ENCODE results near the gene GXYLT2.
"Not testable (repeated sequence)": the region's sequence is repeated elsewhere in the genome, so short reads cannot be mapped to it uniquely, and the experiment has no call there.

Gene GXYLT2

DNA sequence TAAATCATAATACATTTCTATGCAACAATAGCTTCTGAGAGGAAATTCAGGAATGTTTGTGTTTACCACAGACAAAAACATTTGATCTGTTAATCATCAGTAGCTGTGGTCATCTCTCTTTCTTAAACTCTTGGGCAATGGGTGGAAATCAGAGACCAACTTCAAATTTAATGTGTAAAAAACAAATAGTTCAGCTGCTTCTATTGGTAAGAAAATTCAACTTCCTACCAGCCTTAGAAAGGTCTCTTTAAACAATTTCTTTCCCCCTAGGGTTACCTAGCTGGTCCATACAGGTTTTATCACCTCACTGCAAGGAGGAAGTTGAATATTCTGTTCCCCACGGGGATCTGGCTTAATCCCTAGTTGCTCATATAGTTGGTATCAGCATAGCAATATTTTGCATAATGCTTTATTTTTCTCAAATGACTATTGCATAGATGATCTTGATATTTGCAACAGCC lies 88.5 kb downstream of the GXYLT2 start:
- DNase-seq, result peak; percentile 48

DNA sequence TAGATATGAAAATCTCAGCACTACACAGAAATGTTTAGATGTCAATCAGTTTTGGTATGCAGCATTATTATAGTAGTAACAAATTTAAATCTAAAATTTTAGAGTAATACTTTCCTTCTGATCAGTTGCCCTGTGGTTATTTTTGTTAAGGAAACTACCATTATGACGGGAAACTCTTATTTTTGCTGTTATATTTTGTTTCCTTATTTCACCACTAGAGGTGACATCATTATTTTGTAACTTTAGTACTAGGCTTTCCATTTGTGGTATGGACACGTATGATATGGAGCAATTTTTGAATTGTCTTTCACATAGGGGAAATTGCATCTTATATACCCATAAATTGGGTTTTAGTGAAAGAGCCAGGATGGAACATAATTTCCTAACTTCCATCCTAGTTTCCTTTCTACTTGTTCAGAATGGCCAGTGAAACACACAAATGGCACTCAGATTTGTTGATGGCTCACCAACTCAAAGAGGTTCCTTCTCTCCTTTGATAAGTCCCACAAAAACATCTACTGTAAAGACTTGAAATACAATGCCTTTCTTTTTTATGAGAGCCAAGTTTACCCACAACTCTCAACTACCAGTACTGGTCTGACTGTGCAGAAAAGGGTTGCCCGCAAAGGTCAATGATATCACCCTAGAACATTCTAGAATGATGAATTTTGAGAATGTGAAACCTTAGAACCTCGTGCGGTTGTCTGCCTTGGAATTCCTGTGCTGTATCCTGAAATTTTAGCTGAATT lies 89.4 kb downstream of the GXYLT2 start:
- DNase-seq, result peak; percentile 5

DNA sequence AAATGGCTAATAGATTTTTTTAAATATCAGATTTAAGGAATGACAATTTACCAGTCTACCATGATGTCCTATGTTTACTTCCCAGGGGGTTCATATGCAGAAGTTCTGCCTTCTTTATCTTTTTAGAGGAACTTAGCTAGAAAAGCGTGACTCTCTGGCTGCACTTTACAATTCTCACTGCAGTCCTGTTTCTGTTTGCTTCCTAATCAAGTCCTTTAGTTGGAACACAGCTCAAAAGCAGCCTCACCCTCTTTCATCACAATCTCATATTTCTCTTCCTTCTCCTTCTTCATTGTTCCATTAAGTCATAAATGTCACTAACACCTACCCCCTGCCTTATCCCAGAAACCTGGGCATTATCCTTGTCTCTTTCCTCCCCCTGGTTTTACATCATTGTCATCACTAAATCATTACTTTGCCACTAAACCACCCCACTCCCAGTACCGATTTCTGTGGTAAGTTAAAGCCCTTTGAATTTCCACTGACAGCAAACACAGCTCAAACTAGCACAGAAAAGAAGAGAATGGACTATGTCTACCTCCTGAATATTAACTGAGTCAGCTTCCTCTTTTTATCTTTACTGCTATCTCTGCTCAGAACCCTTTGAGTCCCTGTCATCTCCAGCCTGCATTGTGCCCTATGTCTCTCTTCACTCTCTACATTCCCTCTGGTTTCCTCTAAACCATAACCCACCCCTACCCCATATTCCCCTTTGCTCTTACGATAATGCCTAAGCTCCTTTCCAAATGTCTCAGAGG lies 94.9 kb downstream of the GXYLT2 start:
- no peak for DNase-seq

DNA sequence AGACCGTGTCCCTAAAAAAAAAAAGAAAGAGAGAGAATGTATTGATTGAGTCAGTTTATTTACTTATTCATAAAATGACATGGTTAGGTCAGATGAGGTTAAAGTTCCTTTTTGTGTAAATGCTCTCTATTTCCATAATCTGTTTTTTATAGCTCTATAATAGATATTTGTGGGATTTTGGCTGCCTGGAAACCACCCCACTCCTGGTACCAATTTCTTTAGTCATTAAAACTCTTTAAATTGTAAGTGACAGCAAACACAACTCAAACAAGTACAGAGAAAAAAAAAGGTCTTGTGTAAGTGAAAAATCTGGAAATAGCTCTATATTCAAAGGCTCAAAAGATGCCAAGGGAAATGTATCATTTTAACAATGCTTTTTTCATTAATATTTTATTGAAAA lies 97.7 kb downstream of the GXYLT2 start:
- no peak for DNase-seq

DNA sequence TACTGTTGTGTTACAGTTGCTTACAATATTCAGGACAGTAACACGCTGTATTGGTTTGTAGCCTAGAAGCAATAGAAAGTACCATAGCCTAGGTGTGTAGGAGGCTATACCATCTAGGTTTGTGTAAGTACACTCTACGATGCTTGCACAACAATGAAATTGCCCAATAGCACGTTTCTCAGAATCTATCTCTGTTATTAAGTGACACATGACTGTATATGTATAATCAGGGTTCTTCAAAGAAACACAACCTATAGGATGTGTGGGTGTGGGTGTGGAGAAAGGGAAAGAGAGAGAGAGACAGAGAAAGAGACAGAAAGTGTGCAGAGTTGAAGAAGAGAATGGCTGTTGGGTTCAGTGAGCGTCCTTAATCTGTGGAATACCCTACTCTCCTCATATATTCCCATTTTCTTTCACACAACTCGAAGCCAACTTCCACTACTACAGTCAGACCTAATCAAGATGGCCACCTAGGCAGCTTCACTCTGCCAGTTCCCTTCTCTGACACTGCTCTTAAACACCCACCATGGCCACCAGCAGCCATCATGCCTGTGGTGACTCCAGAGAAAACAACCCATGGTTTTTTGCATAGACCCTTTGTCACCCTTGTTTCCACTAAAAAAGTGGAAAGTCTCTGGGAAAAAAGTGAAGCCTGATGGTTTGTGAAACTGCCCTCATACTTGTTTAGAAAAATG lies 103.0 kb downstream of the GXYLT2 start:
- no peak for DNase-seq

DNA sequence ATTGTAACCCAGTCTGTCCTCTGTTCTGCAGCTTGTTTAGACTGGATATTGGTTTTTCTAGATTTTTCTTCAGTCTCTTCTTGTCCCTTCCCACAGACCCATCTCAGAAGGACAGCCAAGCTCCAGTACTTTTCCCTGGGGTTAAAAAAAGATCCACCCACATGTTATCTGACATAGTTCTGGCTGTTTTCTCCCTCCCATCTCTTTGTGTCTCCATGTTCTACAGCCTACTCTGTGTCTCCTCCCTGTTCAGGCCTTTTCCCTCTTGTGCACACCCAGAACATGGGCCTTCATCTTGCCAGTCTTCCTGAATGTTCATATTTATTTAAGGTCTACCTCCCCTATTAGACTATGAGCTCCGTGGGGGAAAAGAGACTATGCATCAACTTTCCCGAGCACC lies 103.7 kb downstream of the GXYLT2 start:
- no peak for DNase-seq

DNA sequence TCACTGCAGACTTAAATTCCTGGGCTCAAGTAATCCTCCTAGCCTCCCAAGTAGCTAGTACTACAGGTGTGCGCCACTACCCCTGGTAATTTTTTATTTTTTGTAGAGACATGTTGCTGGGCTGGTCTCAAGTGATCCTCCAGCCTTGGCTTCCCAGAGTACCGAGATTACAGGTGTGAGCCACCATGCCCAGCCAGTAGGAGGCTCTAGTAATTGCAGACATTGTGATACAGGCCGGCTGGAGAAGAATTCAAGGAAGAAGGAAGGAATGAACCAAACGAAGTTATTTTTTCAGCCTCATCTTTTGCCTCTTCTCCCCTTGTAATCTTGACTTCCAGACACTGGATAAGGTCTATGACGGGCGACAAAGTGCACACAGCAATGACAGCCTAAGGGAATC lies 105.5 kb downstream of the GXYLT2 start:
- DNase-seq, result no peak

DNA sequence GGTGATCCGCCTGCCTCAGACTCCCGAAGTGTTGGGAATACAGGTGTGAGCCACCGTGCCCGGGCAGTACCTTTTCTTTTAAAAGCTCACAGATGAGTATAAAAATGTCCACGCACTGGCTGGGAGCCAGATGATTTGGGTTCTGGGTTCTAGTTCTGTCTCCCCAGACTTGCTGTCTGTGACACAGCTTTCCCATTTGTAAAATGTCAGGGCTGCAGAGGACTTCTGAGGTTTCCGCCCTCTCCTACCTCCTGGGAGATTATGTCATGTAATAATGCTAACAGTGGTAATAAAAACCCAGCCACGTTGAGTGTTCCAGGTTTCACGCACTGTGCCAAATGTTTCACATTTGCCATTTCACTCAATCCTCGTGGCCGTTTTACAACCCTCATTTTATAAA lies 107.5 kb downstream of the GXYLT2 start:
- DNase-seq, result no peak

DNA sequence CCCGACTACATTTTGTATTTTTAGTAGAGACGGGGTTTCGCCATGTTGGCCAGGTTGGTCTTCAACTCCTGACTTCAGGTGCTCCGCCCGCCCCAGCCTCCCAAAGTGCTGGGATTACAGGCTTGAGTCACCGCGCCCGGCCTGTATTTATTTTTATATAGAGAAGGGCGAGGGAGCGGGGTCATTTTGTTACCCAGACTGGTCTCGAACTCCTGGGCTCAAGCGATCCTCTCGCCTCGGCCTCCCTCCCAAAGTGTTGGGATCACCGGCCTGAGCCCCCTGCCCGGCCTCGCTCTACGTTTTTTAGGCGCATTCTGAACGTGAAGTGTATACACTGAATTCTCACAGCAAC lies 108.3 kb downstream of the GXYLT2 start:
- DNase-seq, result no peak

DNA sequence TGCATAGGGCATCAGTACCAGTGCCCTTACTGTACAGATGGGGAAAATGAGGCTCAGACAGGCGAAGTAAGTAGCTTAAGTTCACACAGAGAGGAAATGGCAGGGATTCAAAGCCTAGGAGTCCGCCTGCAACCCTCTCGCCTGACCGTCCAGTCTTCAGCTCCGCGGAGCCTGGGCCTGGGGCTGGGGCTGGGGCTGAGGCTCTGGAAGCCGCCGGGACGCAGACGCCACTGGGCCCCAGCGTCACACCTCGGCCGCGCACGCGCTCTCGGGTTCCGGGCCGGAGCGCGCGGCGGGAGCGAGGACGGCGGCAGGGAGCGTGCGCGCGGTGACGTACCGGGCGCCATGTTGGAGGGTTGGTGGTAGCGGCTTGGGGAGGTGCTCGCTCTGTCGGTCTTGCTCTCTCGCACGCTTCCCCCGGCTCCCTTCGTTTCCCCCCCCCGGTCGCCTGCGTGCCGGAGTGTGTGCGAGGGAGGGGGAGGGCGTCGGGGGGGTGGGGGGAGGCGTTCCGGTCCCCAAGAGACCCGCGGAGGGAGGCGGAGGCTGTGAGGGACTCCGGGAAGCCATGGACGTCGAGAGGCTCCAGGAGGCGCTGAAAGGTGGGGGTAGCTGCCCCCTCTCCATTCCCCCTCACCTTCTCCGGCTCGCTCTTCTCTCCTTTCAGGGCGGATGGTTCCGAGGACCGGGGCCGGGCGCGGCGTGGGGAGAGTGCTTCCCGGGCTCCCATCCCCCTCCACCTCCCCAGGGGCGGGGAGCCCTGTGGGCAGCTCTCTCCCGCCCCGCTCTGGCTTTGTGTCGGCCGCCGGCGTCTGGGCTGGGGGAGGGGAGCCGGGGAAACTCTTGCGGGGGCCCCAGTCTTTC lies 108.9 kb downstream of the GXYLT2 start, which contains the start of gene PPP4R2:
Gene PPP4R2 (plus strand): TSS at position 339 of the 861 bp plus-strand sequence. CDS start 227 bp downstream, at position 566.
- DNase-seq, result peak; percentile 91

DNA sequence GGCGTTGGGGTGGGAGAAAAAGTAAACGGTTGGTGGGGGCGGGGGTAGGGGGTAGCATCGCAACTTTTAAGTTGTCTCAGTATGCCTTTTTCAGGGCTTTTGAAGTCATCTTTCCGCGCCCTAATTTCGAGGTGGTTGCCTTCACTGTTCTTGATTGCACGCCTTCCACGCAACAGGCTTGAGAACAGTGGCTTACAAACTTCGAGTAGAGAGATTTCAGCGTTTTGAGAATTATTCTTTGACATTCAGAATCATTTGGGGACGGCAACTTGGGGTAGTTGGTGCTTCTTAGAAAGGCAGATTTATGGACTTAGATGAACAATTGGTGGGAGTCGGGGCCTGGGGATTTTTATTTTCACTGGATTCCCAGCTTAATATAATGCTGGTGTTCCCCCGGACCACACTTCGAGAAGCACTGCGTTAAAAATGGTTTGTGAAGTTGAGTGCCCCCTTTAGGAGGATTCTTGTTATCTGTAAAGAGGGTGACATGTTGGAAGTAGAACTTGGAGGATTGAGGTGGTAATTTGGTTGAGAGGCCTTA lies 109.6 kb downstream of the GXYLT2 start:
- peak; percentile 69 for DNase-seq

DNA sequence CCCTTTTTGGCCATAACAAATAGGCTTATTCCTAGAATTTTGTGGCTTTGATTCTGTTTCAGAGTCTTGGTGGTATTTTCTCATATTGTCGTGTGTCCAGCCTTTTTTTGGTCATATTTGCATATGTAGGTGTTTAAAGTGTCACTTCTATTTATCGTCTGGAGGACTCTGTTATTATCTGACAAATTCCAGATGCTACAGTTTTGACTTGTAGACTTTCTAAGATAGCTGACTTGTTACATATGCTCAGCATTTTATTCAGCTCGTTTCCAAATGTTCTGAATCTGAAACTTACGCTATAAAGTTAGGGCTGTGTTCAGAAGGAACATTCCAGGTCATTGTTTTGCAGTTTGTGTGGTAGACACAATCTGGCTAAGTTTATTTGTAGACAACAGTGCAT lies 110.6 kb downstream of the GXYLT2 start:
- DNase-seq, result no peak

DNA sequence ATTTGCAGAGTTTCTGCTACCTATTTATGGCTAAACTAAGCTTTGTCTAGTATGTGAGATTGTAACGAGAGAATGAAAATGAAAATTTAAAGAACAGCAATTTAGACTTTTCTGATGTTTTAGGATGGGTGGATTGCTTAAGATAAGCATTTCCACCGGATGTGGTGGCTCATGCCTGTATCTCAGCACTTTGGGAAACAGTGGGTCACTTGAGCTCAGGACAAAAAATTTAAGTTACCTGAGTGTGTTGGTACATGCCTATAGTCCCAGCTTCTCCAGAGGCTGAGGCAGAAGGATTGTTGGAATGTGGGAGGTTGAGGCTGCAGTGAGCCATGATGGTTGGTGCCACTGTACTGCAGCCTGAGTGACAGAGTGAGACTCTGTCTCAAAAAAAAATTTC lies 112.1 kb downstream of the GXYLT2 start:
- DNase-seq, result peak; percentile 14

DNA sequence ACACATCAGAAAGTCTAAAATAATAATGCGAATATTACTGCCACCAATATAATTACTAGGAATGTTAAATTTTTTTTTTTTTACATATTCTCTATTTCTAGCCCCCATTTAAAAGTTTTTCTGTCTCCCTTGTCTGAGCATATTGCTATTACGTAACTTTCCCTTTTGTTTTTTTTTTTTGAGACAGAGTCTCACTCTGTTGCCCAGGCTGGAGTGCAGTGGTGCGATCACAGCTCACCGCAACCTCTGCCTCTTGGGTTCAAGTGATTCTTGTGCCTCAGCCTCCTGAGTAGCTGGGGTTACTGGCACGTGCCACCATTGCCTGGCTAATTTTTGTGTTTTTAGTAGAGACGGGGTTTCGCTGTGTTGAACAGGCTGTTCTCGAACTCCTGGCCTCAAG lies 115.2 kb downstream of the GXYLT2 start:
- not testable (repeated sequence) for DNase-seq

DNA sequence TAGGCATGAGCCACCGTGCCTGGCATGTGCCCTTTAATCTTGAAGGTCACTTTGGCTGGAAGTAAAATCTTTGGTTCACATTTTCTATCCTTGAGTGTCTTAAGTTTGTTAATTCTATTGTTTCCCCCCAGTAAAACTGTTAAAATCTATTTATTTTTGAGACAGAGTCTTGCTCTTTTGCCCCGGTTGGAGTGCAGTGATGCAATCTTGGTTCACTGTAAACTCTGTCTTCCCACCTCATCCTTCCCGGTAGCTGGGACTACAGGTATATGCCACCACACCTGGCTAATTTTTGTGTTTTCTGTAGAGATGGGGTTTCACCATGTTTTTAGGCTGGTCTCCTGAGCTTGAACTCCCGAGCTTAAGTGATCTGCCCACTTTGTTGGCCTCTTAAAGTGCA lies 116.5 kb downstream of the GXYLT2 start:
- no peak for DNase-seq

DNA sequence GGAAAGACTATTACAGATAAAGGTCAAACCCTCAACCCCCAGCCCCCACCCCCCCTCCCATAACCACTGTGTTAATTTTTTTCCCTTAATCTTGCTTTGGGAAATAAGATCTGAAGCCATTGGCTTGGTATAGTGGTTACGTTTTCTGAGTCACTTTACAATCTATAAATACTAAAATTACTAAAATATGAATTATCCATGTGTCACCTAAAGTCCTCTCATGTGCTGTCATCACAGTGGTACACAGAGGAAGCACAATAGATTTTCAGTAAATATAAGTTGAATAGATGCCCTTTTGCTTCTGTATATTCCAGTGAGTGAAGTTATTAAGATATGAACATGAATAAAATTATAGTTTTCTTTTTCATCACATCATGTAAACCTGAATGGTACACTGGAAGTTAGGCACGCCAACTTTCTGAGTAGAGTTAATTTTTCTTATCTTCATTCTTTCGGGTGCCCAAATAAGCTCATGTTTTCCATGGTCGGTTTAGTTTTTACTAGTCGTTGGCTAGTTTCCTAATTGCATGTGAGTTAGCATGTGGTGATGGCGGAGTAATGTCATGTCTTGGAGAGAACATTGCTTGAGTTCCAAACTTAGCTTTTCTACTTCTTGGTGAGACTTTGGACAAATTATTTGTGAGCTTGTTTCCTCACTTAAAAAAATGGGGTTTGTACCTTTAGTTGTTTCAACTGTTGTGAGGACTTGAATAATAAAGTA lies 120.3 kb downstream of the GXYLT2 start:
- DNase-seq, result no peak

DNA sequence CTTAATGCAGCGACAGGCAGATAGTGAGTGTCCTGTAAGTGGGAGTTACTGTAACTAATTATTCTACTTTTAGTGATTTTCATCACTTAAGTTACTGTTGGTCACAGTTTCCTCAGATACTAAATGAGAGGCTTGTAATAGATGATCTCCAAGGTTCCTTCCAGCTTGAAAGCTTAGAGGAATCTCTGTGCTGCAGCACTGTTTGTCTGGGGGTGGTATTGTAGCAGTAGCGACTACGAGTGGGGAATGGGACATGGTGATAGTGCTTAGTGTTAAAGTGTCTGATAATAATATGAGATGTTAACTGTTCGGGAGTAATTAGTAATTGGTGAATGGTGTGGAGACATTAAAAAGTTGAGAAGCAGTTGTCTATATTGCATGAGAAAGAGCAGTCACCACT lies 121.2 kb downstream of the GXYLT2 start:
- DNase-seq, result no peak

DNA sequence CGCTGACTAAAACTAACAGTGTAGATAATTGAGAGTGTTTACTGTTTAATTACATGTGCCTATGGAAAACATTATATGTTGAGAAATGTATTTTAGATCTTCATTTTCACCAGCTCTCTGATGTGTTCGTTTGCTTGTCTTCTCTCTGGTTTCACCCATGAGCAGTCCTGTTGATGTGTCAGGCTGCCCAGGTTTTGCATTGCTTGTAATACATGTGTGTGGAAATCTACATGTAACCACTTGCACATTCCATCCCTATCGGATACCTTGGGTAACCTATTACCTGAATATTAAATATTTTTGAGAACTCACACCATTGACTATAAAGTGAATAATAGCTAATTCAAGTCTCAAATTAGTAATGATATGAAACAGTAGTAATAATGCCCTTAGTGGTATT lies 121.9 kb downstream of the GXYLT2 start:
- DNase-seq, result no peak

DNA sequence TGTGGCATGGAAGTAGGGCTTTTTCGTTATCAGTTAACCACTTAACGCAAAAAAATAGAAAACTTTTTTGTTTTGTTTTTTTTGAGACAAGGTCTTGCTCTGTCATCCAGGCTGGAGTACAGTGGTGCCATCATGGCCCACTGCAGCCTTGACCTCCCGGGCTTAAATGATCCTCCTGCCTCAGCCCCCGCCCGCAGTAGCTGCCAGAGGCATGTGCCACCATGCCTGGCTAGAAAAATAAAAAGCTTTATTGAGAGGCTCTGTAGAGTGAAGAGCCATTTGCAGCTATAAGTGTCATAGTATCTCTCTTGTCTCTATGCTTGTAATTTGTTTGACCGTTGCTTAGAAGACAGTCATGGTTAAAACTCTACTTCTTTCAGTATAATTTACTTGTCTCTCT lies 122.3 kb downstream of the GXYLT2 start:
- no peak for DNase-seq

DNA sequence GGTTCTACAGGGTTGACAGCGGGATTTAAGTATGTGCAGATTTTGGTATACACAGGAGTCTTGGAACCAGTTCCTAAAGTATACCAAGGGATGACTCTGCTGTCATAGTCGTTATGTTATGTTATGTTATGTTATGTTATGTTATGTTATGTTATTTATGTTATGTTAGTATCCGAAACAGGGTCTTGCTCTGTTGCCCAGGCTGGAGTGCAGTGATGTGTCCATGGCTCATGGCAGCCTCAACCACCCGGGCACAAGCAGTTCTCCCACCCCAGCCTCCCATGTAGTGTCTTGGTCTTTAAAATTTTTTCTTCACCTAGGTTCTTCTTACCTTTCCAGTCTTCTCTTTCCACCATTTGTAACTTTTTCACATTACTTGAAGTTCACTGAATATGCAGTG lies 130.5 kb downstream of the GXYLT2 start:
- DNase-seq, result no peak

DNA sequence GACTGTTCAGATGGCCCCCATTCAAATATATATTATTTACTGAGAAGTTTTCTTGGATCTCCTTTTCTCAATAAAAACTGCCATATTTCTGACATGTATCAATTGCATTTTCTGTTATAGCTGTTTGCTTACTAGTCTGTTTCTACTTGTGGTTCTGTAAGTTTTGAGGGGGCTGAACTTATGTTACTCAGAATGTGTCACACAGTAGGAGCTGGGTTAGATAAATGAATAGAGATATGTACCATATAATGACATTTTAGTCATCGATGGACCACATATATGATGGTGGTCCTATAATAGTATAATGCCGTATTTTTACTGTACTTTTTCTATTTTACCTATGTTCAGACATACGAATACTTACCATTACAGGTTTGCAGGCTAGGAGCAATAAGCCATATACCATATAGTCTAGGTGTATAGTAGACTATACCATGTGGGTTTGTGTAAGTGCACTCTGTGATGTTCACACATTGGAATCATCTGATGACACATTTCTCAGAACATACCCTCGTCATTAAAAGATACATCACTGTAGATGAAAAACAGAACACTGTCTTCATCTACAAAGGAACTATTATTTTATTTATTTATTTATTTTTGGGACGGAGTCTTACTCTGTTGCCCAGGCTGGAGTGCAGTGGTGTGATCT lies 131.1 kb downstream of the GXYLT2 start:
- no peak for DNase-seq

Data from EL (cell line).